Ishikawa (cell line): Measurements from ENCODE around the gene PRRG3.

Source experiments
- CEBPB ChIP-seq: IDR thresholded peaks from 2 replicates; pipeline ENCODE4 v1.6.1; 2012
- CREB1 ChIP-seq: IDR thresholded peaks from 2 replicates; pipeline ENCODE4 v1.6.1; 2012; ENCODE audit warnings: low read depth
- EGR1 ChIP-seq: IDR thresholded peaks from 2 replicates; pipeline ENCODE4 v1.6.1; 2012
- EP300 ChIP-seq: IDR thresholded peaks from 2 replicates; pipeline ENCODE4 v1.6.1; 2012; ENCODE audit warnings: borderline replicate concordance
- FOXM1 ChIP-seq: IDR thresholded peaks from 2 replicates; pipeline ENCODE4 v1.6.1; 2012; ENCODE audit warnings: low read depth, borderline replicate concordance
- NFIC ChIP-seq: IDR thresholded peaks from 2 replicates; pipeline ENCODE4 v1.6.1; 2012
- RAD21 ChIP-seq: IDR thresholded peaks from 2 replicates; pipeline ENCODE4 v1.6.1; 2012; ENCODE audit warnings: low read depth
- TAF1 ChIP-seq: IDR thresholded peaks from 2 replicates; pipeline ENCODE4 v1.6.1; 2012; ENCODE audit warnings: low read depth, mild to moderate bottlenecking
- TCF12 ChIP-seq: IDR thresholded peaks from 2 replicates; pipeline ENCODE4 v1.6.1; 2012; ENCODE audit warnings: low read depth
- TEAD4 ChIP-seq: IDR thresholded peaks from 2 replicates; pipeline ENCODE4 v1.6.1; 2012
- YY1 ChIP-seq: IDR thresholded peaks from 2 replicates; pipeline ENCODE4 v1.6.1; 2012; ENCODE audit warnings: low read depth
- ZBTB7A ChIP-seq: IDR thresholded peaks from 2 replicates; pipeline ENCODE4 v1.6.1; 2012; ENCODE audit warnings: low read depth
- TF ChIP-seq, protein P1 (sequence below): IDR thresholded peaks from 2 replicates; pipeline ENCODE4 v1.6.1; 2012
- TF ChIP-seq, protein P2 (sequence below): IDR thresholded peaks from 2 replicates; pipeline ENCODE4 v1.6.1; 2012
- TF ChIP-seq, protein P3 (sequence below): IDR thresholded peaks from 2 replicates; pipeline ENCODE4 v1.6.1; 2012; ENCODE audit warnings: low read depth, mild to moderate bottlenecking

The PRRG3 gene

DNA sequence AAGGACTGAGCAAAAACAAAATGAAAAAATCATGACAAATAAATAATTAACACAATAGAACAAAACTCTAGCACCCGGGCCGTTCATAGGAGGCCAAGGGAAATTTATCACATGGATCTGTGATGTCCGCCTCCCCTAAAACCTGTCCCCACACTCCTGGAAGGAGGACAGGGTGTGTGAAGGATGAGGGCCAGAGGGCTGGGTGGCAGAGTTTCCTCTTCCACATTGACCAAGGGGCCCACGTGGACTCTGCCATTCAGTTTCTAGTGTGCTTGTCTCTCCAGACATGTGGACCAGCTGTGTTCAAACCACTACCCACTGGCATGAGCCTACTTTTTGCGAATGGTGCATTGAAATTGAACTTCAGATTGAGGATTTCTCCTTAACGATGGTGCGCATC lies 6.3 kb downstream of the PRRG3 start:
- TF ChIP-seq YY1 (no peak), ZBTB7A (no peak), NFIC (no peak), CREB1 (no peak), TAF1 (no peak), CEBPB (no peak), EP300 (no peak), FOXM1 (no peak), TEAD4 (no peak), RAD21 (no peak), TCF12 (no peak), EGR1 (no peak)
- TF ChIP-seq, protein P1, sequence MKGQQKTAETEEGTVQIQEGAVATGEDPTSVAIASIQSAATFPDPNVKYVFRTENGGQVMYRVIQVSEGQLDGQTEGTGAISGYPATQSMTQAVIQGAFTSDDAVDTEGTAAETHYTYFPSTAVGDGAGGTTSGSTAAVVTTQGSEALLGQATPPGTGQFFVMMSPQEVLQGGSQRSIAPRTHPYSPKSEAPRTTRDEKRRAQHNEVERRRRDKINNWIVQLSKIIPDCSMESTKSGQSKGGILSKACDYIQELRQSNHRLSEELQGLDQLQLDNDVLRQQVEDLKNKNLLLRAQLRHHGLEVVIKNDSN: no peak
- TF ChIP-seq, protein P2, sequence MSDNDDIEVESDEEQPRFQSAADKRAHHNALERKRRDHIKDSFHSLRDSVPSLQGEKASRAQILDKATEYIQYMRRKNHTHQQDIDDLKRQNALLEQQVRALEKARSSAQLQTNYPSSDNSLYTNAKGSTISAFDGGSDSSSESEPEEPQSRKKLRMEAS: no peak
- TF ChIP-seq, protein P3, sequence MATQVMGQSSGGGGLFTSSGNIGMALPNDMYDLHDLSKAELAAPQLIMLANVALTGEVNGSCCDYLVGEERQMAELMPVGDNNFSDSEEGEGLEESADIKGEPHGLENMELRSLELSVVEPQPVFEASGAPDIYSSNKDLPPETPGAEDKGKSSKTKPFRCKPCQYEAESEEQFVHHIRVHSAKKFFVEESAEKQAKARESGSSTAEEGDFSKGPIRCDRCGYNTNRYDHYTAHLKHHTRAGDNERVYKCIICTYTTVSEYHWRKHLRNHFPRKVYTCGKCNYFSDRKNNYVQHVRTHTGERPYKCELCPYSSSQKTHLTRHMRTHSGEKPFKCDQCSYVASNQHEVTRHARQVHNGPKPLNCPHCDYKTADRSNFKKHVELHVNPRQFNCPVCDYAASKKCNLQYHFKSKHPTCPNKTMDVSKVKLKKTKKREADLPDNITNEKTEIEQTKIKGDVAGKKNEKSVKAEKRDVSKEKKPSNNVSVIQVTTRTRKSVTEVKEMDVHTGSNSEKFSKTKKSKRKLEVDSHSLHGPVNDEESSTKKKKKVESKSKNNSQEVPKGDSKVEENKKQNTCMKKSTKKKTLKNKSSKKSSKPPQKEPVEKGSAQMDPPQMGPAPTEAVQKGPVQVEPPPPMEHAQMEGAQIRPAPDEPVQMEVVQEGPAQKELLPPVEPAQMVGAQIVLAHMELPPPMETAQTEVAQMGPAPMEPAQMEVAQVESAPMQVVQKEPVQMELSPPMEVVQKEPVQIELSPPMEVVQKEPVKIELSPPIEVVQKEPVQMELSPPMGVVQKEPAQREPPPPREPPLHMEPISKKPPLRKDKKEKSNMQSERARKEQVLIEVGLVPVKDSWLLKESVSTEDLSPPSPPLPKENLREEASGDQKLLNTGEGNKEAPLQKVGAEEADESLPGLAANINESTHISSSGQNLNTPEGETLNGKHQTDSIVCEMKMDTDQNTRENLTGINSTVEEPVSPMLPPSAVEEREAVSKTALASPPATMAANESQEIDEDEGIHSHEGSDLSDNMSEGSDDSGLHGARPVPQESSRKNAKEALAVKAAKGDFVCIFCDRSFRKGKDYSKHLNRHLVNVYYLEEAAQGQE: no peak

DNA sequence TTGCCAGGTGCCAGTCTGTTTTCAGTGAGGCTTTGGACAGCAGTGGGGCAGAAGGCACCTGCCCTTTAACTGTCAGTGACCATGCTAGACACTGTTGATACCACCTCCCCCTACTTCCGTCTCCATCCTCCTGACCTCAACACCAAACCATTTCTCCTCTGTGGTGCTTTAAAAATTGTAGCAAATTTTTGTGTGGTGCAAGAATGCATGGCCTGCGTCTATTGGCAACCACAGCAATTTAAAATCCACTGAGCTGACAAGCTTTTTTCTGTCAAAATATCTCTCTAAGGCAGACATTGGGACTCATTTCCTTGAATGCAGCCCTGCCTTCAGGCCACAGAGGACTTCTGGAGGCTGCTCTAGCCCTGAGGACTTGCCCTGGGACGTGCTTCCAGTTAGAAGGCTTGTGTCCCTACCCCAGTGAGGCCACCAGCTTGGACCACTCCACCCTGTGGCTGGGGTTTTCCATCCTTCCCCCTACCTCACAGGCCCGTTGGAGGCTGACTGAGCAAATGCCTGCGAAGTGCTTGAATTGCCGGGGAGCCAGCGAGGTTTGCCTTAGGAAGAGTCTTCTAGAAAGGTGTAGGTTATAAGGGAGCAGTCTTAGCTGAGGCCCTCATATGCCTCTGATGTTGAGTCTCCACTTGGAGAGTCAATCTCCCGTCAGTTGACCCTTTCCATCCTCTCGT lies 6.9 kb downstream of the PRRG3 start:
- TF ChIP-seq EGR1 (no peak), FOXM1 (no peak), TEAD4 (no peak), TCF12 (no peak), TAF1 (no peak), CEBPB (no peak), ZBTB7A (no peak), CREB1 (no peak), NFIC (no peak), EP300 (no peak), YY1 (no peak), RAD21 (no peak)
- TF ChIP-seq, protein P2: no peak
- TF ChIP-seq, protein P3: no peak
- TF ChIP-seq, protein P1: no peak

DNA sequence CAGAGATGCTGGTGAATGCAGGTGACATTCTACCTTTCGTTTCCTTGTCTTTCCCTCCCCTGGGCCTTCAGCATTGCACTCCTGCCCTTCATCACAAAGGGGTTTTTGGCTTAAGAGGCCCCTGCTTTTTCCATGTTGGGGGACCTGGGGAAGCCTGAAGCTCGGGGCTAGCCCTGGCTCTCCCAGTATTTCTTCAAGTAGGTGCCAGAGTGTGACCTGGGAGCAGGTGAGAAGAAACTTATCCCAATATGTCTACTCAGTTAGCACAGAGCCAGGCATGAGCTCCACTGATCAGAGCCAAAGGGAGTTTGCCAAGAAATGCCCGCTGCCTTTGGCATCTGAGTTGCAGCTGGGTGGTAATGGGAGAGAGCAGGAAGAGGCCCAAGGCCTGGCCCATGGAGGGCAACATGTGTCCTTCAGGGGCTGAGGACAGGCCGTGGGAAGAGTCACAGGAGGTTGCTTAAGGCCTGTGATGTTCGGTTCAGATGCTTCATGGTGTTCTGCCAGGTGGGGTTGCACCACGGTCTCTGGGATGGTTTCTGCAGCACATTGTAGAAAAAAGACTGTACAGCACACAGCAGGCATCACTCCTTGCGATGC lies 7.6 kb downstream of the PRRG3 start:
- TF ChIP-seq RAD21 (no peak), CEBPB (no peak), EGR1 (no peak), NFIC (no peak), TAF1 (no peak), TCF12 (no peak)
- TF ChIP-seq, protein P2: no peak
- TF ChIP-seq, protein P3: no peak
- TF ChIP-seq, protein P1: no peak
